ENCODE measurements around the gene CLPX. TPM values are rescaled to one million over a fixed set of nuclear protein-coding genes. Genes with fewer than 3 reads are reported as not detected.

The CLPX gene
- total and polyA plus RNA-seq, 9 of the 15 experiments (the other 6 are each of a cell fraction or from before 2014, with no cell fraction given), result 11.2 to 83.3 (median 51.3) TPM

GRCh38 chr15:65217526-65218482 is 32.7 kb upstream of the CLPX start (continued):
- no peak for TF ChIP-seq HCFC1 (IDR thresholded peaks at IDR 0.05; ENCODE audit: low read depth, low read length)
- 0 out of 2 replicates have a peak, but pooled peaks have one; percentile 47 for TF ChIP-seq FOXP1 (CRISPR knock-in tag; IDR thresholded peaks at IDR 0.05)
- no peak for TF ChIP-seq E2F3 (CRISPR knock-in tag; IDR thresholded peaks at IDR 0.05)
- no peak for TF ChIP-seq COPS2 (conservative IDR thresholded peaks at IDR 0.05)
- TF ChIP-seq, protein P1, sequence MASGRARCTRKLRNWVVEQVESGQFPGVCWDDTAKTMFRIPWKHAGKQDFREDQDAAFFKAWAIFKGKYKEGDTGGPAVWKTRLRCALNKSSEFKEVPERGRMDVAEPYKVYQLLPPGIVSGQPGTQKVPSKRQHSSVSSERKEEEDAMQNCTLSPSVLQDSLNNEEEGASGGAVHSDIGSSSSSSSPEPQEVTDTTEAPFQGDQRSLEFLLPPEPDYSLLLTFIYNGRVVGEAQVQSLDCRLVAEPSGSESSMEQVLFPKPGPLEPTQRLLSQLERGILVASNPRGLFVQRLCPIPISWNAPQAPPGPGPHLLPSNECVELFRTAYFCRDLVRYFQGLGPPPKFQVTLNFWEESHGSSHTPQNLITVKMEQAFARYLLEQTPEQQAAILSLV (tag; IDR thresholded peaks at IDR 0.05), result peak; percentile 64; the same call in 1 of the 2 replicates
- no peak for TF ChIP-seq ETV6 (IDR thresholded peaks at IDR 0.05; ENCODE audit: borderline replicate concordance in 1 of 2, low read depth in 2 of 2, low read length in 1 of 2)
- no peak for TF ChIP-seq ETV6 (CRISPR knock-in tag; IDR thresholded peaks at IDR 0.05; ENCODE audit: borderline replicate concordance)
- TF ChIP-seq KDM4B (IDR thresholded peaks at IDR 0.05; ENCODE audit: borderline replicate concordance in 2 of 2, low read depth in 1 of 2), result no peak
- TF ChIP-seq PHF21A (IDR thresholded peaks at IDR 0.05; ENCODE audit: borderline replicate concordance, low read depth), result no peak
- TF ChIP-seq CREBBP (IDR thresholded peaks at IDR 0.05; ENCODE audit: low read depth, low read length), result no peak
- no peak for TF ChIP-seq PTRF (tag; IDR thresholded peaks at IDR 0.05)
- TF ChIP-seq ZNF76 (CRISPR knock-in tag; IDR thresholded peaks at IDR 0.05; ENCODE audit: borderline replicate concordance), result no peak
- TF ChIP-seq, protein P2, sequence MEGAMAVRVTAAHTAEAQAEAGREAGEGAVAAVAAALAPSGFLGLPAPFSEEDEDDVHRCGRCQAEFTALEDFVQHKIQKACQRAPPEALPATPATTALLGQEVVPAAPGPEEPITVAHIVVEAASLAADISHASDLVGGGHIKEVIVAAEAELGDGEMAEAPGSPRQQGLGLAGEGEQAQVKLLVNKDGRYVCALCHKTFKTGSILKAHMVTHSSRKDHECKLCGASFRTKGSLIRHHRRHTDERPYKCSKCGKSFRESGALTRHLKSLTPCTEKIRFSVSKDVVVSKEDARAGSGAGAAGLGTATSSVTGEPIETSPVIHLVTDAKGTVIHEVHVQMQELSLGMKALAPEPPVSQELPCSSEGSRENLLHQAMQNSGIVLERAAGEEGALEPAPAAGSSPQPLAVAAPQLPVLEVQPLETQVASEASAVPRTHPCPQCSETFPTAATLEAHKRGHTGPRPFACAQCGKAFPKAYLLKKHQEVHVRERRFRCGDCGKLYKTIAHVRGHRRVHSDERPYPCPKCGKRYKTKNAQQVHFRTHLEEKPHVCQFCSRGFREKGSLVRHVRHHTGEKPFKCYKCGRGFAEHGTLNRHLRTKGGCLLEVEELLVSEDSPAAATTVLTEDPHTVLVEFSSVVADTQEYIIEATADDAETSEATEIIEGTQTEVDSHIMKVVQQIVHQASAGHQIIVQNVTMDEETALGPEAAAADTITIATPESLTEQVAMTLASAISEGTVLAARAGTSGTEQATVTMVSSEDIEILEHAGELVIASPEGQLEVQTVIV (CRISPR knock-in tag; IDR thresholded peaks at IDR 0.05; ENCODE audit: borderline replicate concordance), result no peak
- no peak for TF ChIP-seq NUFIP1 (IDR thresholded peaks at IDR 0.05; ENCODE audit: partially characterized antibody)
- no peak for TF ChIP-seq SMAD2 (IDR thresholded peaks at IDR 0.05; ENCODE audit: low read depth, low read length)
- no peak for TF ChIP-seq SMARCA5 (IDR thresholded peaks at IDR 0.05)
- no peak for TF ChIP-seq SP1 (CRISPR knock-in tag; IDR thresholded peaks at IDR 0.05)
- no peak for TF ChIP-seq RFX7 (CRISPR knock-in tag; IDR thresholded peaks at IDR 0.05)
- no peak for TF ChIP-seq ASH1L (IDR thresholded peaks at IDR 0.05; ENCODE audit: borderline replicate concordance, low read depth, partially characterized antibody)
- no peak for TF ChIP-seq MED1 (CRISPR knock-in tag; IDR thresholded peaks at IDR 0.05; ENCODE audit: borderline replicate concordance)
- TF ChIP-seq NKRF (IDR thresholded peaks at IDR 0.05; ENCODE audit: borderline replicate concordance), result no peak
- no peak for TF ChIP-seq ESRRA (IDR thresholded peaks at IDR 0.05; ENCODE audit: borderline replicate concordance, low read depth)
- no peak for TF ChIP-seq HLTF (IDR thresholded peaks at IDR 0.05)
- TF ChIP-seq ZNF384 (IDR thresholded peaks at IDR 0.05; ENCODE audit: low read depth, low read length), result no peak

All from K562 (cell line).